IMR-90 (cell line): ENCODE results near the gene INPP5F. TPM values are rescaled to one million over a fixed set of nuclear protein-coding genes. Genes with fewer than 3 reads are reported as not detected.

ENCODE experiments used
- ATAC-seq: fragments of 200-7000 bp; cut with Tn5 transposase; 2 replicates; pipeline ENCODE4 v1.9.1; 2020; ENCODE audit warnings: low read depth, mild to moderate bottlenecking, moderate library complexity
- Bru-seq: library from RNA; stranded (reverse); fragments of 400-500 nt; gene quantifications from one replicate; lab custom pipeline; 2021; lab: Mats Ljungman, UMichigan
- BruChase-seq, 2 experiments: library from RNA; stranded (reverse); fragments of 400-500 nt; gene quantifications; one replicate each; lab custom pipeline; 2021; lab: Mats Ljungman, UMichigan
- BruUV-seq: library from RNA; stranded (reverse); fragments of 400-500 nt; replicated peaks from 2 replicates; lab custom pipeline; 2021; lab: Mats Ljungman, UMichigan
- CTCF ChIA-PET: fragments of 300-600 bp; formaldehyde crosslinking; extraction: SDS; loops from one replicate; lab custom pipeline; 2021; ENCODE audit warnings: antibody characterized with exemption; lab: Yijun Ruan, JAX
- POLR2A ChIA-PET: fragments of 300-600 bp; sonication (Branson Sonifier 250); formaldehyde crosslinking; loops from one replicate; lab custom pipeline; 2022; ENCODE audit warnings: antibody characterized with exemption; ENCODE audit not compliant: unreplicated experiment; lab: Charles Lee
- DNase-seq: peaks from one replicate; pipeline ENCODE4 v3.0.0; 2013
- H2AFZ ChIP-seq: replicated peaks from 2 replicates; pipeline ENCODE3; 2013; ENCODE audit warnings: low read length, mild to moderate bottlenecking; ENCODE audit not compliant: poor library complexity
- H2AK5ac ChIP-seq: 2 replicates; pipeline ENCODE4 v1.6.1; 2013; ENCODE audit warnings: low read depth, low read length, inconsistent platforms
- H2AK9ac ChIP-seq: replicated peaks from 2 replicates; pipeline ENCODE3; 2013; ENCODE audit warnings: mild to moderate bottlenecking, low read depth, low read length, moderate library complexity; ENCODE audit not compliant: poor library complexity
- H2BK120ac ChIP-seq: 2 replicates; pipeline ENCODE4 v1.6.1; 2013; ENCODE audit warnings: low read depth, low read length, inconsistent platforms
- H2BK15ac ChIP-seq: 3 replicates; pipeline ENCODE4 v1.6.1; 2013; ENCODE audit warnings: low read depth, low read length, inconsistent platforms
- H2BK20ac ChIP-seq: 2 replicates; pipeline ENCODE4 v1.6.1; 2013; ENCODE audit warnings: low read depth, mild to moderate bottlenecking, inconsistent platforms, low read length, moderate library complexity
- H2BK5ac ChIP-seq: 2 replicates; pipeline ENCODE4 v1.6.1; 2013; ENCODE audit warnings: mild to moderate bottlenecking, low read depth, low read length, inconsistent platforms; ENCODE audit not compliant: poor library complexity, severe bottlenecking
- H3K14ac ChIP-seq: replicated peaks from 2 replicates; pipeline ENCODE4 v1.6.1; 2013; ENCODE audit warnings: low read depth, low read length, inconsistent platforms
- H3K18ac ChIP-seq: 2 replicates; pipeline ENCODE4 v1.6.1; 2013; ENCODE audit warnings: low read depth, low read length, control low read depth
- H3K23ac ChIP-seq: 2 replicates; pipeline ENCODE4 v1.6.1; 2013; ENCODE audit warnings: low read depth, low read length, inconsistent platforms
- H3K27ac ChIP-seq: 2 replicates; pipeline ENCODE4 v1.5.1; 2013; ENCODE audit warnings: mild to moderate bottlenecking, control low read depth, low read length; ENCODE audit not compliant: insufficient read depth
- H3K27me3 ChIP-seq: 2 replicates; pipeline ENCODE4 v1.6.1; 2013; ENCODE audit warnings: low read length; ENCODE audit not compliant: control insufficient read depth, insufficient read depth
- H3K36me3 ChIP-seq: 2 replicates; pipeline ENCODE4 v1.6.1; 2013; ENCODE audit warnings: low read length, mixed read lengths; ENCODE audit not compliant: control insufficient read depth, insufficient read depth
- H3K4ac ChIP-seq: 2 replicates; pipeline ENCODE4 v1.6.1; 2013; ENCODE audit warnings: low read depth, low read length, inconsistent platforms
- H3K4me1 ChIP-seq: 2 replicates; pipeline ENCODE4 v1.6.1; 2013; ENCODE audit warnings: low read length, mixed read lengths; ENCODE audit not compliant: control insufficient read depth, insufficient read depth
- H3K4me2 ChIP-seq: 2 replicates; pipeline ENCODE4 v1.6.1; 2013; ENCODE audit warnings: low read depth, mild to moderate bottlenecking, control low read depth, low read length, moderate library complexity
- H3K4me3 ChIP-seq: 2 replicates; pipeline ENCODE4 v1.5.1; 2013; ENCODE audit warnings: low read depth, mild to moderate bottlenecking, control low read depth, low read length, moderate library complexity; ENCODE audit not compliant: insufficient read depth
- H3K56ac ChIP-seq: 2 replicates; pipeline ENCODE4 v1.6.1; 2013; ENCODE audit warnings: low read length, inconsistent platforms; ENCODE audit not compliant: insufficient read depth; ENCODE audit errors: extremely low read depth
- H3K79me1 ChIP-seq, 2 experiments: 2 replicates each; pipeline ENCODE4 v1.6.1; 2013; ENCODE audit warnings: low read length in 2 of 2, inconsistent platforms in 1 of 2, low read depth in 1 of 2
- H3K9ac ChIP-seq: 2 replicates; pipeline ENCODE4 v1.6.1; 2013; ENCODE audit warnings: low read depth, low read length, control low read depth
- H3K9me1 ChIP-seq: 2 replicates; pipeline ENCODE4 v1.6.1; 2013; ENCODE audit warnings: low read length, inconsistent platforms; ENCODE audit not compliant: insufficient read depth
- H3K9me3 ChIP-seq: 2 replicates; pipeline ENCODE4 v1.6.1; 2013; ENCODE audit warnings: low read length; ENCODE audit not compliant: control insufficient read depth, insufficient read depth
- H4K20me1 ChIP-seq: 2 replicates; pipeline ENCODE4 v1.6.1; 2013; ENCODE audit warnings: low read length, inconsistent platforms; ENCODE audit not compliant: insufficient read depth
- H4K5ac ChIP-seq: 2 replicates; pipeline ENCODE4 v1.6.1; 2013; ENCODE audit warnings: mild to moderate bottlenecking, low read depth, low read length, control low read depth
- H4K8ac ChIP-seq, 2 experiments: 2 replicates each; pipeline ENCODE4 v1.6.1; 2013; ENCODE audit warnings: low read depth in 2 of 2, low read length in 2 of 2, control low read depth in 1 of 2, inconsistent platforms in 1 of 2
- H4K91ac ChIP-seq: 2 replicates; pipeline ENCODE4 v1.6.1; 2013; ENCODE audit warnings: low read depth, low read length, inconsistent platforms; ENCODE audit not compliant: insufficient read depth
- CTCF ChIP-seq: conservative IDR thresholded peaks from 2 replicates; pipeline ENCODE4 v1.5.1; 2012; ENCODE audit warnings: mild to moderate bottlenecking, low read depth, low read length, improper control_type of control experiment
- FOS ChIP-seq: fragments of 150-350 bp; IDR thresholded peaks from 2 replicates; pipeline ENCODE4 v1.6.1; 2016; ENCODE audit warnings: low read depth, low read length
- MAFK ChIP-seq: IDR thresholded peaks from 2 replicates; pipeline ENCODE4 v1.6.1; 2012; ENCODE audit warnings: low read depth, low read length, improper control_type of control experiment
- MAZ ChIP-seq: IDR thresholded peaks from 2 replicates; pipeline ENCODE4 v1.6.1; 2012; ENCODE audit warnings: low read depth, mild to moderate bottlenecking, low read length, improper control_type of control experiment, moderate library complexity, borderline replicate concordance
- MXI1 ChIP-seq: IDR thresholded peaks from 2 replicates; pipeline ENCODE4 v1.6.1; 2012; ENCODE audit warnings: low read depth, mild to moderate bottlenecking, low read length, moderate library complexity, borderline replicate concordance
- RAD21 ChIP-seq: IDR thresholded peaks from 2 replicates; pipeline ENCODE4 v1.6.1; 2012; ENCODE audit warnings: low read length, improper control_type of control experiment
- RCOR1 ChIP-seq: IDR thresholded peaks from 2 replicates; pipeline ENCODE4 v1.6.1; 2012; ENCODE audit warnings: mild to moderate bottlenecking, low read length, improper control_type of control experiment; ENCODE audit not compliant: insufficient replicate concordance
- RFX5 ChIP-seq: IDR thresholded peaks from 2 replicates; pipeline ENCODE4 v1.8.0; 2012; ENCODE audit warnings: low read depth, mild to moderate bottlenecking, low read length, moderate library complexity
- USF2 ChIP-seq: fragments of 150-350 bp; IDR thresholded peaks from 2 replicates; pipeline ENCODE4 v1.6.1; 2017; ENCODE audit warnings: mild to moderate bottlenecking, antibody characterized with exemption, low read length, low read depth
- WGBS, 2 experiments: methylation state at CpG; one replicate each; pipeline versions ENCODE4 v1.1.5 to v1.1.7; 2013; ENCODE audit warnings: missing lambda C conversion rate in 2 of 2; ENCODE audit not compliant: insufficient read length in 1 of 2; ENCODE audit errors: extremely low coverage in 2 of 2; 5-methylcytosine and 5-hydroxymethylcytosine counted together
- dilution Hi-C: fragments of 300-500 bp; cut with HindIII; formaldehyde crosslinking; loops from one replicate; pipeline ENCODE4 v1.14.3; 2018; ENCODE audit warnings: low sequenced_read_pairs; ENCODE audit not compliant: unreplicated experiment
- in situ Hi-C: fragments of 300-500 bp; cut with MboI; formaldehyde crosslinking; loops from 3 replicates; pipeline ENCODE4 v1.14.3; 2019; ENCODE audit warnings: low sequenced_read_pairs, inconsistent platforms, mixed read lengths
- intact Hi-C: fragments of 100-400 bp; cut with micrococcal nuclease; formaldehyde crosslinking; loops from 2 replicates; pipeline ENCODE4 v1.10.0; 2022
- long read RNA-seq: library from polyadenylated mRNA; unstranded; transcript quantifications from one replicate; pipeline ENCODE4 v2.0.0, GENCODE V29; 2021; ENCODE audit not compliant: unreplicated experiment
- polyA plus RNA-seq, 3 experiments: library from polyadenylated mRNA; depleted of rRNA; stranded (reverse); fragments of >200 nt; gene quantifications; 2 replicates each; pipeline ENCODE4 v1.2.3, GENCODE V29; 2012; ENCODE audit warnings: low replicate concordance in 1 of 3
- total RNA-seq: library from RNA; depleted of rRNA; stranded (reverse); fragments of >200 nt; gene quantifications from 2 replicates; pipeline ENCODE4 v1.2.3, GENCODE V29; 2012; rRNA removed

The INPP5F gene
- total RNA-seq (29.6 and 35.3 TPM in 2 replicates), polyA plus RNA-seq (2012; rRNA removed) (16.3 and 19.0 TPM in 2 replicates), Bru-seq, nascent RNA (percentile 57 among the genes with signal in this experiment), BruChase-seq, experiment 1, labeled RNA remaining after a 6-hour chase (percentile 62 among the genes with signal in this experiment), BruChase-seq, experiment 2, labeled RNA remaining after a 2-hour chase (percentile 62 among the genes with signal in this experiment)
- 4.7 and 7.0 TPM in 2 replicates for polyA plus RNA-seq (2012; cell fraction: cytosol; rRNA removed)
- polyA plus RNA-seq (2012; cell fraction: nucleus; rRNA removed; ENCODE audit: low replicate concordance), result 3.1 and 20.5 TPM in 2 replicates
- long read RNA-seq, partial matches to known transcripts, result 1 of 7 reads
- long read RNA-seq, other reads (novel, unspliced or antisense), result 3 of 7 reads

- Histone ChIP-seq H2AK5ac (peak within 1 kb of the TSS; percentile 71), H3K4ac (peak within 1 kb of the TSS; percentile 79), H3K4me3 (peak within 1 kb of the TSS; percentile 84), H3K79me1 (peaks cover 16 to 30% of the 10 kb centered on the region in 2 experiments; a peak in 3 of 4 replicates), H2BK20ac (no peak within 1 kb of the TSS), H3K56ac (peak within 1 kb of the TSS; percentile 47; the same call in 1 of the 2 replicates), H2AFZ (peak within 1 kb of the TSS; percentile 98), H3K23ac (peak within 1 kb of the TSS; percentile 92), H3K4me2 (peak within 1 kb of the TSS; percentile 88), H2AK9ac (peak within 1 kb of the TSS; percentile 96), H3K9ac (peak within 1 kb of the TSS; percentile 85), H3K4me1 (peaks cover 8% of the 10 kb centered on the region), H4K91ac (peak within 1 kb of the TSS; percentile 43), H4K5ac (peak within 1 kb of the TSS; percentile 65), H3K27me3 (no peaks in the 10 kb centered on the region), H4K20me1 (no peaks in the 10 kb centered on the region), H4K8ac (peak within 1 kb of the TSS; percentile 78 to 84), H3K18ac (peak within 1 kb of the TSS; percentile 65), H3K9me3 (no peaks in the 10 kb centered on the region), H3K36me3 (no peaks in the 10 kb centered on the region), H2BK15ac (0 out of 3 replicates have a peak within 1 kb of the TSS, but pooled peaks have one; percentile 34), H3K14ac (peak within 1 kb of the TSS; percentile 67), H3K9me1 (0 out of 2 replicates have a peak, but pooled peaks cover 3% of the 10 kb centered on the region), H2BK120ac (peak within 1 kb of the TSS; percentile 60; the same call in 1 of the 2 replicates), H3K27ac (peak within 1 kb of the TSS; percentile 92), H2BK5ac (peak within 1 kb of the TSS; percentile 88)
- ATAC-seq, result peak; percentile 98
- CTCF ChIA-PET, result interaction anchor here (0.5 to 2.0 kb wide), 5 partner anchors 8 to 527 kb away, joined by 3 to 6 read pairs (median 4); no protein-coding TSS in a partner anchor
- intact Hi-C loops (loop anchor here (1.0 to 2.0 kb wide), 2 partner anchors 40 to 129 kb away; partner anchors contain the start of gene TIAL1), in situ Hi-C loops (no loop called here), dilution Hi-C loops (no loop called here)
- 0% methylated on average over 33 of the region's 95 CpGs; no CpG with 5 or more reads in 1 of the 2 experiments for WGBS, 2 experiments
- TF ChIP-seq USF2 (no peak), CTCF (0 out of 2 replicates have a peak, but pooled peaks have one; percentile 24), FOS (no peak), MXI1 (no peak; the same call in 1 of the 2 replicates), MAZ (peak; percentile 89), RAD21 (peak; percentile 19), RFX5 (no peak), MAFK (no peak), RCOR1 (no peak)
- BruUV-seq, result no TSS peak
- POLR2A ChIA-PET, result interaction anchor here (0.6 to 1.3 kb wide), 2 partner anchors 12 to 143 kb away, joined by 3 to 10 read pairs; no protein-coding TSS in a partner anchor
- DNase-seq, result peak; percentile 96
These were observed at the start of gene INPP5F for GRCh38 chr10:119725828-119726675. INPP5F (plus strand) TSS chr10:119726050; CDS start chr10:119726263, 213 bp downstream.
